Neural progenitor cell (in vitro differentiated cells): Measurements from ENCODE around the gene COMTD1. TPM values are rescaled to one million over a fixed set of nuclear protein-coding genes. Genes with fewer than 3 reads are reported as not detected.

ENCODE experiments used
- DNase-seq: peaks from one replicate; pipeline ENCODE4 v3.0.0-alpha.2; 2016; ENCODE audit warnings: low spot score
- H2AFZ ChIP-seq: fragments of 200-600 bp; sonication (generic); replicated peaks from 2 replicates; pipeline ENCODE4 v1.6.1; 2016; ENCODE audit warnings: antibody characterized with exemption
- H3F3A ChIP-seq: fragments of 200-600 bp; sonication (generic); 2 replicates; pipeline ENCODE4 v1.6.1; 2016; ENCODE audit warnings: antibody characterized with exemption, low read depth
- H3K27ac ChIP-seq: fragments of 200-600 bp; sonication (generic); 2 replicates; pipeline ENCODE4 v1.5.1; 2016; ENCODE audit warnings: mild to moderate bottlenecking
- H3K27me3 ChIP-seq: fragments of 200-600 bp; sonication (generic); 2 replicates; pipeline ENCODE4 v1.6.1; 2016; ENCODE audit warnings: mild to moderate bottlenecking, moderate library complexity
- H3K36me3 ChIP-seq: fragments of 200-600 bp; sonication (generic); 2 replicates; pipeline ENCODE4 v1.5.1; 2016
- H3K4me1 ChIP-seq: fragments of 200-600 bp; sonication (generic); 2 replicates; pipeline ENCODE4 v1.6.1; 2016; ENCODE audit warnings: mixed run types
- H3K4me2 ChIP-seq: fragments of 200-600 bp; sonication (generic); 2 replicates; pipeline ENCODE4 v1.6.1; 2016
- H3K4me3 ChIP-seq: fragments of 200-600 bp; sonication (generic); 2 replicates; pipeline ENCODE4 v1.5.1; 2016
- H3K79me2 ChIP-seq: fragments of 200-600 bp; sonication (generic); 2 replicates; pipeline ENCODE4 v1.6.1; 2016; ENCODE audit warnings: low read depth
- H3K9ac ChIP-seq: fragments of 200-600 bp; sonication (generic); 2 replicates; pipeline ENCODE4 v1.6.1; 2016
- H3K9me3 ChIP-seq: fragments of 200-600 bp; sonication (generic); 2 replicates; pipeline ENCODE4 v1.5.1; 2016; ENCODE audit warnings: low read depth
- H4K20me1 ChIP-seq: fragments of 200-600 bp; sonication (generic); 2 replicates; pipeline ENCODE4 v1.6.1; 2016; ENCODE audit warnings: low read depth
- H3K27ac Mint-ChIP-seq: 3 replicates; pipeline ENCODE4 v1.8.0; 2021; ENCODE audit warnings: mixed read lengths
- H3K27me3 Mint-ChIP-seq: 2 replicates; pipeline ENCODE4 v1.8.0; 2022; ENCODE audit warnings: low read depth, mild to moderate bottlenecking, inconsistent platforms, moderate library complexity, mixed read lengths; ENCODE audit not compliant: insufficient read depth
- H3K36me3 Mint-ChIP-seq: 3 replicates; pipeline ENCODE4 v1.8.0; 2021; ENCODE audit warnings: mixed read lengths
- H3K4me1 Mint-ChIP-seq: 3 replicates; pipeline ENCODE4 v1.8.0; 2021; ENCODE audit warnings: mixed read lengths
- H3K4me3 Mint-ChIP-seq: 3 replicates; pipeline ENCODE4 v1.8.0; 2021; ENCODE audit warnings: mild to moderate bottlenecking, moderate library complexity, mixed read lengths
- H3K9me3 Mint-ChIP-seq: 3 replicates; pipeline ENCODE4 v1.8.0; 2020; ENCODE audit warnings: mixed read lengths
- EZH2 ChIP-seq: fragments of 200-600 bp; sonication (generic); IDR thresholded peaks from 2 replicates; pipeline ENCODE4 v1.6.1; 2017; ENCODE audit warnings: antibody characterized with exemption, mild to moderate bottlenecking, moderate library complexity
- EZH2phosphoT487 ChIP-seq: fragments of 200-600 bp; sonication (generic); IDR thresholded peaks from 2 replicates; pipeline ENCODE4 v1.6.1; 2017; ENCODE audit warnings: antibody characterized with exemption
- total RNA-seq: library from RNA; depleted of rRNA; stranded (reverse); fragments of >200 nt; gene quantifications from 2 replicates; pipeline ENCODE4 v1.2.3, GENCODE V29; 2015; ENCODE audit warnings: low replicate concordance
- TF ChIP-seq, protein P1 (sequence below): fragments of 200-600 bp; sonication (generic); IDR thresholded peaks from 2 replicates; pipeline ENCODE4 v1.5.1; 2017; ENCODE audit warnings: antibody characterized with exemption, mild to moderate bottlenecking

COMTD1 gene
- total RNA-seq, result 2.1 and 5.3 TPM in 2 replicates

- H3K9me3 Mint-ChIP-seq, result no peaks in the 10 kb centered on the region
- peaks cover 12% of the 10 kb centered on the region for H4K20me1 ChIP-seq
- H3K27me3 Mint-ChIP-seq, result peaks cover 3% of the 10 kb centered on the region
- no peaks in the 10 kb centered on the region for H3K4me1 ChIP-seq
- H3K27ac Mint-ChIP-seq, result no peak within 1 kb of the TSS
- H3K4me3 Mint-ChIP-seq, result peak within 1 kb of the TSS; percentile 80
- H3K4me3 ChIP-seq, result peak within 1 kb of the TSS; percentile 52
- H3K9me3 ChIP-seq, result no peaks in the 10 kb centered on the region
- peaks cover 11% of the 10 kb centered on the region for H3K36me3 Mint-ChIP-seq
- H3K4me1 Mint-ChIP-seq, result peaks cover 9% of the 10 kb centered on the region
- H3K27me3 ChIP-seq, result peaks cover 7% of the 10 kb centered on the region
- H2AFZ ChIP-seq, result peak within 1 kb of the TSS; percentile 62
- no peak for TF ChIP-seq EZH2
- TF ChIP-seq EZH2phosphoT487, result no peak
- TF ChIP-seq, protein P1, sequence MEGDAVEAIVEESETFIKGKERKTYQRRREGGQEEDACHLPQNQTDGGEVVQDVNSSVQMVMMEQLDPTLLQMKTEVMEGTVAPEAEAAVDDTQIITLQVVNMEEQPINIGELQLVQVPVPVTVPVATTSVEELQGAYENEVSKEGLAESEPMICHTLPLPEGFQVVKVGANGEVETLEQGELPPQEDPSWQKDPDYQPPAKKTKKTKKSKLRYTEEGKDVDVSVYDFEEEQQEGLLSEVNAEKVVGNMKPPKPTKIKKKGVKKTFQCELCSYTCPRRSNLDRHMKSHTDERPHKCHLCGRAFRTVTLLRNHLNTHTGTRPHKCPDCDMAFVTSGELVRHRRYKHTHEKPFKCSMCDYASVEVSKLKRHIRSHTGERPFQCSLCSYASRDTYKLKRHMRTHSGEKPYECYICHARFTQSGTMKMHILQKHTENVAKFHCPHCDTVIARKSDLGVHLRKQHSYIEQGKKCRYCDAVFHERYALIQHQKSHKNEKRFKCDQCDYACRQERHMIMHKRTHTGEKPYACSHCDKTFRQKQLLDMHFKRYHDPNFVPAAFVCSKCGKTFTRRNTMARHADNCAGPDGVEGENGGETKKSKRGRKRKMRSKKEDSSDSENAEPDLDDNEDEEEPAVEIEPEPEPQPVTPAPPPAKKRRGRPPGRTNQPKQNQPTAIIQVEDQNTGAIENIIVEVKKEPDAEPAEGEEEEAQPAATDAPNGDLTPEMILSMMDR, result peak; percentile 97
- no peak within 1 kb of the TSS for H3K9ac ChIP-seq
- peak; percentile 95 for DNase-seq
- H3K4me2 ChIP-seq, result peak within 1 kb of the TSS; percentile 93
- peaks cover 6% of the 10 kb centered on the region for H3K36me3 ChIP-seq
- no peaks in the 10 kb centered on the region for H3K79me2 ChIP-seq
- H3K27ac ChIP-seq, result no peak within 1 kb of the TSS
- peaks cover 41% of the 10 kb centered on the region for H3F3A ChIP-seq
Observed at GRCh38 chr10:75235375-75236177, at the start of gene COMTD1. COMTD1 (minus strand) TSS chr10:75235957; CDS start chr10:75235928, 29 bp downstream.

DNA sequence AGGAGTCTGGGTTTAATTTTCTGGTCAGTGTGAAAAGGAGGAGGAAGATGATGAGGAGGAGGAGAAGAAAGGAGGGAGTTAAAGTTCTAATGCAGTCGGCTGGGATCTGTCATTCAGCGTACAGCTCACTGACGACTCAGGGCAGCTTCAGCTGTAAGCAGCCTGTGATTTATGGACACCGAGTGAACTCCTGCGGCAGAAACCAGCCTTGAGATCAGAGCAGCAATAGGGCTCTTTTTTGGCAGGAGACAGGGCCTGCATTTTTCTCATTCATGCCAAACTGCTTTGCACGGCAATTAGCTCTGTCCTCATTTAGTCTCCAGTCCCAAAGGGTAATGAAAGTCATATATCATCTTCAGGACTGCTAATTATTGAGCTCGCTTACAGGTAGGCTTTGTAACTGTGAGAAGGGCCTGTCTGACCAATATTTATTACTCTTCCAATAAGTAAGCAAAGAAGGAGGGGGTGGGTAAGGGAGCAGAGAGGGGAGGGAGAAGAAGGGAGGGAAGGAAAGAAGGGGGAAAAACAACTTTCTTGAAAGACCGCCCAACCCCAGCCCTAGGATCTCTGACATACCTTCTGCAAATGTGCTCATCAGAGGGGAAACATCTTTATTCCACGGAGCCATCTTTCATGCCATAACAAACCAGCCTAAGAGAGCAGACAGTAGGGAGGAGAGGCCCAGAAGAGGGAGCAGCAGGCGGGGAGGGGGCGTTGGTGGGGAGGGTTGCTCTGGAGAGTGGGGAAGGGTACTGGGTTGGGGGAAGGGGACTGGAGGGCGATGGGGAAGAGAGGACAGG, 48.1 kb upstream of the COMTD1 start:
- no peaks in the 10 kb centered on the region for H4K20me1 ChIP-seq
- peak overlapping the region; percentile 84 for H3K4me3 Mint-ChIP-seq
- TF ChIP-seq EZH2 (no peak), EZH2phosphoT487 (no peak)
- TF ChIP-seq, protein P1, result no peak
- no peaks in the 10 kb centered on the region for H3K36me3 ChIP-seq
- H3K4me1 Mint-ChIP-seq, result peaks cover 24% of the 10 kb centered on the region
- peak overlapping the region; percentile 95 for H3K27ac Mint-ChIP-seq
- peak overlapping the region; percentile 91 for H2AFZ ChIP-seq
- DNase-seq, result peak; percentile 38
- H3K27me3 Mint-ChIP-seq, result peaks cover 4% of the 10 kb centered on the region
- peak overlapping the region; percentile 40 for H3K4me3 ChIP-seq
- H3K27me3 ChIP-seq, result no peaks in the 10 kb centered on the region
- H3F3A ChIP-seq, result no peaks in the 10 kb centered on the region
- H3K27ac ChIP-seq, result no peak overlapping the region
- no peaks in the 10 kb centered on the region for H3K79me2 ChIP-seq
- H3K9me3 ChIP-seq, result no peaks in the 10 kb centered on the region
- peaks cover 13% of the 10 kb centered on the region for H3K4me1 ChIP-seq
- no peak overlapping the region for H3K9ac ChIP-seq
- H3K4me2 ChIP-seq, result peak overlapping the region; percentile 80
- peaks cover 15% of the 10 kb centered on the region for H3K9me3 Mint-ChIP-seq
- H3K36me3 Mint-ChIP-seq, result no peaks in the 10 kb centered on the region

- H3K4me3 ChIP-seq, result peak overlapping the region; percentile 40
- H3K27me3 ChIP-seq, result no peaks in the 10 kb centered on the region
- H3K9me3 ChIP-seq, result no peaks in the 10 kb centered on the region
- H3F3A ChIP-seq, result no peaks in the 10 kb centered on the region
- H3K4me3 Mint-ChIP-seq, result peak overlapping the region; percentile 84
- no peak overlapping the region for H3K27ac ChIP-seq
- no peaks in the 10 kb centered on the region for H3K79me2 ChIP-seq
- peaks cover 24% of the 10 kb centered on the region for H3K4me1 Mint-ChIP-seq
- H3K4me1 ChIP-seq, result peaks cover 13% of the 10 kb centered on the region
- H3K36me3 Mint-ChIP-seq, result no peaks in the 10 kb centered on the region
- peaks cover 15% of the 10 kb centered on the region for H3K9me3 Mint-ChIP-seq
- peak overlapping the region; percentile 80 for H3K4me2 ChIP-seq
- H2AFZ ChIP-seq, result peak overlapping the region; percentile 91
- no peaks in the 10 kb centered on the region for H4K20me1 ChIP-seq
- no peaks in the 10 kb centered on the region for H3K36me3 ChIP-seq
- H3K27me3 Mint-ChIP-seq, result peaks cover 4% of the 10 kb centered on the region
- peak overlapping the region; percentile 95 for H3K27ac Mint-ChIP-seq
- peak; percentile 45 for DNase-seq
- no peak overlapping the region for H3K9ac ChIP-seq
- TF ChIP-seq, protein P1, result no peak
- TF ChIP-seq EZH2phosphoT487 (no peak), EZH2 (no peak)
Observed at GRCh38 chr10:75283078-75283670, 47.4 kb upstream of the COMTD1 start.
